Astrocyte (in vitro differentiated cells and primary cell): ENCODE measurements around the gene FSIP1.

Experiments used
- CTCF ChIP-seq: IDR thresholded peaks from 2 replicates; pipeline ENCODE4 v1.5.1; 2011; ENCODE audit warnings: low read depth, mild to moderate bottlenecking, inconsistent platforms, low read length, moderate library complexity; ENCODE audit not compliant: insufficient read depth
- EZH2 ChIP-seq: IDR thresholded peaks from 2 replicates; pipeline ENCODE4 v1.6.1; 2012; ENCODE audit warnings: mild to moderate bottlenecking, low read length, inconsistent platforms; ENCODE audit not compliant: insufficient read depth

GRCh38 chr15:39819533-39819932, 36.9 kb upstream of the FSIP1 start:
- TF ChIP-seq CTCF (no peak), EZH2 (no peak)
